Stimulated activated CD4-positive, alpha-beta T cell treated with anti-CD3 and anti-CD28 coated beads, Interleukin-4, amount 100 ng/mL, for 4 hours (primary cell): ENCODE results near the gene RUNX3.
"Not testable (repeated sequence)": the region's sequence is repeated elsewhere in the genome, so short reads cannot be mapped to it uniquely, and the experiment has no call there.

Experiments used
- DNase-seq, 2 experiments: peaks; one replicate each; pipeline ENCODE4 v3.0.0-alpha.2; 2020

The RUNX3 gene

GRCh38 chr1:24899581-24900485 is 30.2 kb downstream of the RUNX3 start:
- DNase-seq: no peak

GRCh38 chr1:24898909-24899439 is 31.1 kb downstream of the RUNX3 start:
- DNase-seq: no peak

- peak in 1 of 2 experiments; percentile 46 for DNase-seq
Measured at GRCh38 chr1:24898152-24898908, 31.7 kb downstream of the RUNX3 start.

- DNase-seq: no peak
Measured at GRCh38 chr1:24897263-24898151, 32.6 kb downstream of the RUNX3 start.

GRCh38 chr1:24896596-24897262 is 33.3 kb downstream of the RUNX3 start:
- no peak for DNase-seq

GRCh38 chr1:24896176-24896575 is 33.9 kb downstream of the RUNX3 start:
- DNase-seq: no peak

GRCh38 chr1:24895511-24895910 is 34.6 kb downstream of the RUNX3 start:
- DNase-seq: no peak

GRCh38 chr1:24894002-24894401 is 36.1 kb downstream of the RUNX3 start:
- no peak for DNase-seq

GRCh38 chr1:24893431-24893830 is 36.6 kb downstream of the RUNX3 start:
- no peak for DNase-seq

- no peak for DNase-seq
Measured at GRCh38 chr1:24892188-24893153, 37.6 kb downstream of the RUNX3 start.

- not testable (repeated sequence) for DNase-seq
Measured at GRCh38 chr1:24891367-24891766, 38.7 kb downstream of the RUNX3 start.

- no peak for DNase-seq
Measured at GRCh38 chr1:24890887-24891286, 39.2 kb downstream of the RUNX3 start.

- no peak for DNase-seq
Measured at GRCh38 chr1:24888971-24889676, 41.0 kb downstream of the RUNX3 start.

GRCh38 chr1:24888061-24888970 is 41.8 kb downstream of the RUNX3 start:
- DNase-seq: no peak

- no peak for DNase-seq
Measured at GRCh38 chr1:24886241-24886640, 43.8 kb downstream of the RUNX3 start.

GRCh38 chr1:24884751-24885150 is 45.3 kb downstream of the RUNX3 start:
- DNase-seq: no peak

GRCh38 chr1:24881034-24881433 is 49.0 kb downstream of the RUNX3 start:
- DNase-seq: no peak

GRCh38 chr1:24878775-24879742 is 51.0 kb downstream of the RUNX3 start:
- DNase-seq: no peak
